Fibroblast of lung (primary cell): ENCODE data around the gene KIF9. TPM values are rescaled to one million over a fixed set of nuclear protein-coding genes. Genes with fewer than 3 reads are reported as not detected.

Experiments
- DNase-seq, 2 donors: peaks; one replicate each; pipeline versions ENCODE4 v3.0.0 to v3.0.0-alpha.2; 2010; ENCODE audit warnings: low read depth in 2 of 2
- H2AFZ ChIP-seq: 2 replicates; pipeline ENCODE4 v1.5.1; 2012; ENCODE audit warnings: low read length, control low read depth, inconsistent platforms
- H3K27ac ChIP-seq: 2 replicates; pipeline ENCODE4 v1.5.1; 2011; ENCODE audit warnings: low read length, control low read depth; ENCODE audit not compliant: insufficient read depth
- H3K27me3 ChIP-seq: 2 replicates; pipeline ENCODE4 v1.5.1; 2011; ENCODE audit warnings: mild to moderate bottlenecking, low read length; ENCODE audit not compliant: control insufficient read depth, insufficient read depth
- H3K36me3 ChIP-seq: 2 replicates; pipeline ENCODE4 v1.5.1; 2011; ENCODE audit warnings: low read length; ENCODE audit not compliant: control insufficient read depth, insufficient read depth
- H3K4me1 ChIP-seq: 2 replicates; pipeline ENCODE4 v1.5.1; 2011; ENCODE audit warnings: low read length; ENCODE audit not compliant: control insufficient read depth, insufficient read depth; ENCODE audit errors: extremely low read depth
- H3K4me2 ChIP-seq: 2 replicates; pipeline ENCODE4 v1.5.1; 2011; ENCODE audit warnings: low read length, control low read depth; ENCODE audit not compliant: insufficient read depth; ENCODE audit errors: extremely low read depth
- H3K4me3 ChIP-seq, 4 experiments: fragments of 200-600 bp in 1 of 4; sonication (generic) in 1 of 4; replicated peaks in 1 of 4; 2 replicates each; pipeline ENCODE4 v1.5.1; 2011 to 2016; ENCODE audit warnings: low read length in 4 of 4, low read depth in 3 of 4, mild to moderate bottlenecking in 3 of 4, control low read depth in 2 of 4, inconsistent platforms in 1 of 4, mixed read lengths in 1 of 4; ENCODE audit not compliant: insufficient read depth in 1 of 4; ENCODE audit errors: control extremely low read depth in 1 of 4
- H3K79me2 ChIP-seq: 2 replicates; pipeline ENCODE4 v1.5.1; 2012; ENCODE audit warnings: mild to moderate bottlenecking, low read length, inconsistent platforms; ENCODE audit not compliant: control insufficient read depth, insufficient read depth
- H3K9ac ChIP-seq: 2 replicates; pipeline ENCODE4 v1.5.1; 2011; ENCODE audit warnings: mild to moderate bottlenecking, low read length, control low read depth; ENCODE audit not compliant: insufficient read depth
- H3K9me3 ChIP-seq: 2 replicates; pipeline ENCODE4 v1.5.1; 2012; ENCODE audit warnings: low read depth, low read length; ENCODE audit not compliant: control insufficient read depth, insufficient read depth
- H4K20me1 ChIP-seq: 2 replicates; pipeline ENCODE4 v1.5.1; 2011; ENCODE audit warnings: low read length; ENCODE audit not compliant: control insufficient read depth, insufficient read depth; ENCODE audit errors: extremely low read depth
- CTCF ChIP-seq, 2 donors: IDR thresholded peaks in 1 of 2; conservative IDR thresholded peaks in 1 of 2; 1 replicate in 1 of 2; 2 replicates in 1 of 2; pipeline ENCODE4 v1.5.1; 2011 to 2012; ENCODE audit warnings: low read length in 2 of 2, control low read depth in 1 of 2, inconsistent platforms in 1 of 2, low read depth in 1 of 2, mild to moderate bottlenecking in 1 of 2
- EZH2 ChIP-seq: IDR thresholded peaks from 2 replicates; pipeline ENCODE4 v1.5.1; 2012; ENCODE audit warnings: low read length, control low read depth, mild to moderate bottlenecking; ENCODE audit errors: missing control alignments
- polyA plus RNA-seq, 2 donors: library from polyadenylated mRNA; depleted of rRNA in 1 of 2; stranded (reverse) in 1 of 2; unstranded in 1 of 2; fragments of >200 nt; gene quantifications; 2 replicates each; pipeline ENCODE4 v1.2.1, GENCODE V29; 2011 to 2012; ENCODE audit warnings: missing spikeins in 1 of 2
- total RNA-seq: library from RNA; depleted of rRNA; stranded (reverse); fragments of >200 nt; gene quantifications from 2 replicates; pipeline ENCODE4 v1.2.1, GENCODE V29; 2014

Gene KIF9
- total and polyA plus RNA-seq, 2 donors (not counting 1 experiment from before 2014, with no cell fraction given): 2.8 to 4.3 TPM

GRCh38 chr3:47295976-47296375, 13.4 kb upstream of the KIF9 start:
- no peaks in the 10 kb centered on the region for H4K20me1 ChIP-seq
- H2AFZ ChIP-seq: no peak overlapping the region
- no peak for DNase-seq
- no peak overlapping the region for H3K9ac ChIP-seq
- TF ChIP-seq EZH2 (no peak), CTCF (conservative IDR thresholded peaks at IDR 0.05 in 1 of 2, IDR thresholded peaks at IDR 0.05 in 1 of 2; ENCODE audit: low read depth in 1 of 2, low read length in 2 of 2) (no peak)
- no peak overlapping the region for H3K4me2 ChIP-seq
- no peak overlapping the region for H3K27ac ChIP-seq
- H3K9me3 ChIP-seq: no peaks in the 10 kb centered on the region
- H3K79me2 ChIP-seq: peaks cover 9% of the 10 kb centered on the region
- no peaks in the 10 kb centered on the region for H3K4me1 ChIP-seq
- no peaks in the 10 kb centered on the region for H3K36me3 ChIP-seq
- no peaks in the 10 kb centered on the region for H3K27me3 ChIP-seq
- H3K4me3 ChIP-seq: no peak overlapping the region

DNA sequence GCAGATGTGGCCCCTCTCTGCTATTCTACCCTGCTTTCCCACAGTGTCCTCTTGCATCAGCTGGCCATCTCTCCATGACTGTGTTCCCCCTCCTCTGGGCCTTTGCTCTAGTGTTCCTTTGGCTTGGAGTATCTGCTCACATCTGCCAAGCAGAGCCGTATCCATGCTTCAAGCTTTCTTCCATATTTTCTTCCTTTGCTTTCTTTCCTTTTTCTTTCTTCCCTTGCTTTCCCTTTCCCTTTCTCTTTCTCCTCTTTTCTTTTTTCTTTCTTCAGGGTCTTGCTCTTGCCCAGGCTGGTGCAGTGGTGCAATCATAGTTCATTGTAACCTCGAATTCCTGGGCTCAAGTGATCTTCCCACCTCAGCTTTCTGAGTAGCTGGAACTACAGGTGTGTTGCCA, 12.7 kb upstream of the KIF9 start:
- peaks cover 2% of the 10 kb centered on the region for H3K36me3 ChIP-seq
- H3K79me2 ChIP-seq: peaks cover 9% of the 10 kb centered on the region
- DNase-seq: no peak
- H3K9ac ChIP-seq: no peak overlapping the region
- no peak overlapping the region for H2AFZ ChIP-seq
- no peaks in the 10 kb centered on the region for H4K20me1 ChIP-seq
- no peaks in the 10 kb centered on the region for H3K9me3 ChIP-seq
- H3K4me1 ChIP-seq: no peaks in the 10 kb centered on the region
- no peak overlapping the region for H3K27ac ChIP-seq
- no peak overlapping the region for H3K4me3 ChIP-seq
- H3K4me2 ChIP-seq: no peak overlapping the region
- H3K27me3 ChIP-seq: no peaks in the 10 kb centered on the region
- TF ChIP-seq CTCF (conservative IDR thresholded peaks at IDR 0.05 in 1 of 2, IDR thresholded peaks at IDR 0.05 in 1 of 2; ENCODE audit: low read depth in 1 of 2, low read length in 2 of 2) (no peak), EZH2 (no peak)

GRCh38 chr3:47294392-47294791, 11.8 kb upstream of the KIF9 start:
- Histone ChIP-seq H3K36me3 (peaks cover 2% of the 10 kb centered on the region), H3K27me3 (no peaks in the 10 kb centered on the region), H3K9ac (no peak overlapping the region), H3K9me3 (no peaks in the 10 kb centered on the region), H2AFZ (no peak overlapping the region), H3K4me3 (no peak overlapping the region), H3K79me2 (peaks cover 11% of the 10 kb centered on the region), H3K4me1 (no peaks in the 10 kb centered on the region), H3K27ac (no peak overlapping the region), H4K20me1 (no peaks in the 10 kb centered on the region), H3K4me2 (no peak overlapping the region)
- no peak for DNase-seq
- TF ChIP-seq EZH2: no peak
- TF ChIP-seq CTCF (conservative IDR thresholded peaks at IDR 0.05 in 1 of 2, IDR thresholded peaks at IDR 0.05 in 1 of 2; ENCODE audit: low read depth in 1 of 2, low read length in 2 of 2): no peak
